ENCODE results near the gene SCO2.

GRCh38 chr22:50477923-50478322, 47.5 kb downstream of the SCO2 start:
- TF ChIP-seq, protein P1, sequence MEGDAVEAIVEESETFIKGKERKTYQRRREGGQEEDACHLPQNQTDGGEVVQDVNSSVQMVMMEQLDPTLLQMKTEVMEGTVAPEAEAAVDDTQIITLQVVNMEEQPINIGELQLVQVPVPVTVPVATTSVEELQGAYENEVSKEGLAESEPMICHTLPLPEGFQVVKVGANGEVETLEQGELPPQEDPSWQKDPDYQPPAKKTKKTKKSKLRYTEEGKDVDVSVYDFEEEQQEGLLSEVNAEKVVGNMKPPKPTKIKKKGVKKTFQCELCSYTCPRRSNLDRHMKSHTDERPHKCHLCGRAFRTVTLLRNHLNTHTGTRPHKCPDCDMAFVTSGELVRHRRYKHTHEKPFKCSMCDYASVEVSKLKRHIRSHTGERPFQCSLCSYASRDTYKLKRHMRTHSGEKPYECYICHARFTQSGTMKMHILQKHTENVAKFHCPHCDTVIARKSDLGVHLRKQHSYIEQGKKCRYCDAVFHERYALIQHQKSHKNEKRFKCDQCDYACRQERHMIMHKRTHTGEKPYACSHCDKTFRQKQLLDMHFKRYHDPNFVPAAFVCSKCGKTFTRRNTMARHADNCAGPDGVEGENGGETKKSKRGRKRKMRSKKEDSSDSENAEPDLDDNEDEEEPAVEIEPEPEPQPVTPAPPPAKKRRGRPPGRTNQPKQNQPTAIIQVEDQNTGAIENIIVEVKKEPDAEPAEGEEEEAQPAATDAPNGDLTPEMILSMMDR (IDR thresholded peaks at IDR 0.05): no peak
- no peak for TF ChIP-seq POLR2A (IDR thresholded peaks at IDR 0.05)

All from heart left ventricle (tissue), 13 donors.